B cell (primary cell): ENCODE data around the gene TRH. TPM values are rescaled to one million over a fixed set of nuclear protein-coding genes. Genes with fewer than 3 reads are reported as not detected.

Experiments
- ATAC-seq: fragments of 200-7000 bp; cut with Tn5 transposase; one replicate; pipeline ENCODE4 v1.10.0; 2021; ENCODE audit warnings: low read depth, mild to moderate bottlenecking, moderate number of reproducible peaks, moderate library complexity
- CTCF ChIA-PET: fragments of 350-600 bp; sonication (Branson Sonifier 250); formaldehyde crosslinking; loops from one replicate; lab custom pipeline; 2021; ENCODE audit warnings: antibody characterized with exemption, inconsistent platforms; lab: Charles Lee
- POLR2A ChIA-PET: fragments of 350-600 bp; sonication (Branson Sonifier 250); formaldehyde crosslinking; loops from one replicate; lab custom pipeline; 2021; ENCODE audit warnings: antibody characterized with exemption; lab: Charles Lee
- DNase-seq: peaks from one replicate; pipeline ENCODE4 v3.0.0; 2013
- H2AFZ ChIP-seq: 2 replicates; pipeline ENCODE4 v1.6.1; 2012; ENCODE audit warnings: mild to moderate bottlenecking, low read depth, low read length; ENCODE audit not compliant: insufficient read depth, poor library complexity, severe bottlenecking
- H3K27ac ChIP-seq, 2 donors: 1 replicate in 1 of 2; 2 replicates in 1 of 2; pipeline ENCODE4 v1.5.1; 2012 to 2013; ENCODE audit warnings: low read length in 2 of 2, mild to moderate bottlenecking in 2 of 2, moderate library complexity in 1 of 2
- H3K27me3 ChIP-seq, 4 experiments: fragments of 200-600 bp in 1 of 4; sonication (generic) in 1 of 4; replicated peaks in 1 of 4; 1 replicate in 2 of 4; 2 replicates in 2 of 4; pipeline versions ENCODE4 v1.6.1 to v1.7.0; 2013 to 2016; ENCODE audit warnings: low read length in 3 of 4, mild to moderate bottlenecking in 2 of 4, mixed read lengths in 1 of 4, moderate library complexity in 1 of 4; ENCODE audit not compliant: insufficient read depth in 4 of 4, control insufficient read depth in 3 of 4; ENCODE audit errors: control extremely low read depth in 1 of 4
- H3K36me3 ChIP-seq, 2 experiments: replicated peaks in 1 of 2; 1 replicate in 1 of 2; 2 replicates in 1 of 2; pipeline versions ENCODE4 v1.6.1 to v1.7.1; 2013; ENCODE audit warnings: low read length in 1 of 2; ENCODE audit not compliant: insufficient read depth in 2 of 2, control insufficient read depth in 1 of 2; ENCODE audit errors: control extremely low read depth in 1 of 2, extremely low read depth in 1 of 2
- H3K4me1 ChIP-seq, 2 donors: fragments of 200-600 bp in 1 of 2; sonication (generic) in 1 of 2; 1 replicate in 1 of 2; 2 replicates in 1 of 2; pipeline versions ENCODE4 v1.5.1 to v1.6.1; 2013 to 2017; ENCODE audit warnings: low read length in 2 of 2; ENCODE audit not compliant: control insufficient read depth in 2 of 2, insufficient read depth in 2 of 2
- H3K4me2 ChIP-seq: replicated peaks from 2 replicates; pipeline ENCODE3; 2012; ENCODE audit warnings: mild to moderate bottlenecking, low read depth, low read length; ENCODE audit not compliant: poor library complexity, severe bottlenecking
- H3K4me3 ChIP-seq, 5 experiments: fragments of 200-600 bp in 1 of 5; sonication (generic) in 1 of 5; 1 replicate in 3 of 5; 2 replicates in 2 of 5; pipeline versions ENCODE4 v1.5.1 to v1.7.0; 2011 to 2016; ENCODE audit warnings: low read length in 4 of 5, mild to moderate bottlenecking in 4 of 5, low read depth in 2 of 5, control low read depth in 1 of 5, moderate library complexity in 1 of 5; ENCODE audit not compliant: insufficient read depth in 1 of 5; ENCODE audit errors: control extremely low read depth in 1 of 5, extremely low read depth in 1 of 5
- H3K79me2 ChIP-seq: fragments of 200-600 bp; sonication (generic); one replicate; pipeline ENCODE4 v1.6.0; 2016; ENCODE audit warnings: low read length; ENCODE audit not compliant: control insufficient read depth, insufficient read depth
- H3K9ac ChIP-seq: fragments of 200-600 bp; sonication (generic); 2 replicates; pipeline ENCODE4 v1.6.1; 2017; ENCODE audit warnings: mild to moderate bottlenecking, low read length, moderate library complexity
- H3K9me3 ChIP-seq, 3 donors: one replicate each; pipeline versions ENCODE4 v1.6.1 to v1.7.1; 2013; ENCODE audit warnings: low read length in 2 of 3; ENCODE audit not compliant: control insufficient read depth in 2 of 3, insufficient read depth in 1 of 3; ENCODE audit errors: control extremely low read depth in 1 of 3
- H4K20me1 ChIP-seq: 2 replicates; pipeline ENCODE4 v1.6.0; 2012; ENCODE audit warnings: mild to moderate bottlenecking, low read length; ENCODE audit not compliant: insufficient read depth, control insufficient read depth, poor library complexity, severe bottlenecking
- H3K27ac Mint-ChIP-seq: one replicate; pipeline ENCODE4 v1.8.0; 2021; ENCODE audit warnings: mixed read lengths
- H3K27me3 Mint-ChIP-seq: one replicate; pipeline ENCODE4 v1.8.0; 2021; ENCODE audit warnings: mixed read lengths
- H3K4me1 Mint-ChIP-seq: one replicate; pipeline ENCODE4 v1.8.0; 2021; ENCODE audit warnings: mixed read lengths
- H3K4me3 Mint-ChIP-seq: one replicate; pipeline ENCODE4 v1.8.0; 2021; ENCODE audit warnings: mixed read lengths
- H3K9me3 Mint-ChIP-seq: one replicate; pipeline ENCODE4 v1.8.0; 2022; ENCODE audit warnings: mixed read lengths; ENCODE audit not compliant: insufficient read depth
- EZH2 ChIP-seq: IDR thresholded peaks from 2 replicates; pipeline ENCODE4 v1.6.1; 2012; ENCODE audit warnings: borderline replicate concordance, low read depth, mild to moderate bottlenecking, moderate library complexity, low read length; ENCODE audit not compliant: insufficient read depth, poor library complexity, severe bottlenecking
- WGBS: methylation state at CpG from one replicate; pipeline ENCODE4 v1.1.5; 2013; ENCODE audit warnings: missing lambda C conversion rate; ENCODE audit not compliant: insufficient coverage; 5-methylcytosine and 5-hydroxymethylcytosine counted together
- intact Hi-C: fragments of 100-400 bp; cut with micrococcal nuclease; formaldehyde crosslinking; loops from one replicate; pipeline ENCODE4 v1.10.0; 2022
- polyA plus RNA-seq: library from polyadenylated mRNA; depleted of rRNA; stranded (reverse); fragments of >200 nt; gene quantifications from 2 replicates; pipeline ENCODE4 v1.2.3, GENCODE V29; 2012
- total RNA-seq, 2 donors: library from RNA; stranded (reverse); fragments of 120-200 nt in 1 of 2; gene quantifications; 1 replicate in 1 of 2; 2 replicates in 1 of 2; pipeline versions ENCODE4 v1.2.3 to v1.2.4, GENCODE V29; 2013 to 2022
- TF ChIP-seq, protein P1 (sequence below): fragments of 200-600 bp; IDR thresholded peaks from one replicate; pipeline ENCODE4 v1.8.0; 2022; ENCODE audit warnings: antibody characterized with exemption, mild to moderate bottlenecking

Gene TRH
- total and polyA plus RNA-seq, 2 donors (not counting 1 experiment from before 2014, with no cell fraction given): not detected

DNA sequence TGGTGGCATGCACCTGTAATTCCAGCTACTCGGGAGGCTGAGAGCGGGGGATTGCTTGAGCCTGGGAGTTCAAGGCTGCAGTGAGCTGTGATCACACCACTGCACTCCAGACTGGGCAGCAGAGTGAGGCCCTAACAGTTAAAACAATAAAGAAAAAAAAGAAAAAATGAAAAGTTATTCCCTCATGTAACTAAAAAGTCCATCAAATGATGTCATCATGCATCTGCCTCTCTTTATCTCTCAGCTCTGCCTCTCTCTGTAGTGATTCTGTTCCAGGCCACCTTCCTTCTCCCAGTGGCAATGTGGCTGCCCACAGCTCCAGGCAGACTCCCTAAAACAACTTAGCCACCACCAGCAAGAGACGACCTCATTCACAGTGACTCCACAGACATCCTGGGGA lies 31.5 kb upstream of the TRH start:
- TF ChIP-seq EZH2: no peak
- TF ChIP-seq, protein P1, sequence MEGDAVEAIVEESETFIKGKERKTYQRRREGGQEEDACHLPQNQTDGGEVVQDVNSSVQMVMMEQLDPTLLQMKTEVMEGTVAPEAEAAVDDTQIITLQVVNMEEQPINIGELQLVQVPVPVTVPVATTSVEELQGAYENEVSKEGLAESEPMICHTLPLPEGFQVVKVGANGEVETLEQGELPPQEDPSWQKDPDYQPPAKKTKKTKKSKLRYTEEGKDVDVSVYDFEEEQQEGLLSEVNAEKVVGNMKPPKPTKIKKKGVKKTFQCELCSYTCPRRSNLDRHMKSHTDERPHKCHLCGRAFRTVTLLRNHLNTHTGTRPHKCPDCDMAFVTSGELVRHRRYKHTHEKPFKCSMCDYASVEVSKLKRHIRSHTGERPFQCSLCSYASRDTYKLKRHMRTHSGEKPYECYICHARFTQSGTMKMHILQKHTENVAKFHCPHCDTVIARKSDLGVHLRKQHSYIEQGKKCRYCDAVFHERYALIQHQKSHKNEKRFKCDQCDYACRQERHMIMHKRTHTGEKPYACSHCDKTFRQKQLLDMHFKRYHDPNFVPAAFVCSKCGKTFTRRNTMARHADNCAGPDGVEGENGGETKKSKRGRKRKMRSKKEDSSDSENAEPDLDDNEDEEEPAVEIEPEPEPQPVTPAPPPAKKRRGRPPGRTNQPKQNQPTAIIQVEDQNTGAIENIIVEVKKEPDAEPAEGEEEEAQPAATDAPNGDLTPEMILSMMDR: no peak
- Mint-ChIP-seq H3K9me3 (no peaks in the 10 kb centered on the region), H3K27ac (no peak overlapping the region), H3K4me3 (no peak overlapping the region), H3K4me1 (no peaks in the 10 kb centered on the region), H3K27me3 (peaks cover 19% of the 10 kb centered on the region)
- no peaks in the 10 kb centered on the region for H3K27me3 ChIP-seq
- no peaks in the 10 kb centered on the region for H3K79me2 ChIP-seq
- no peak overlapping the region for H3K4me2 ChIP-seq
- ChIA-PET POLR2A (no interaction called here), CTCF (interaction anchor here (0.9 to 2.6 kb wide), 13 partner anchors 10 to 560 kb away, joined by 3 to 17 read pairs (median 4); partner anchors contain the start of gene TRH)
- no peak for DNase-seq
- intact Hi-C loops: loop anchor here (2.0 kb wide), 2 partner anchors 60 to 164 kb away; no protein-coding TSS in a partner anchor
- H3K9ac ChIP-seq: no peak overlapping the region
- no peaks in the 10 kb centered on the region for H3K36me3 ChIP-seq
- H4K20me1 ChIP-seq: no peaks in the 10 kb centered on the region
- no peak overlapping the region for H3K27ac ChIP-seq
- H3K4me3 ChIP-seq: no peak overlapping the region
- ATAC-seq: no peak
- peaks cover 0 to 2% (median 2%) of the 10 kb centered on the region in 3 donors for H3K9me3 ChIP-seq
- 88% methylated on average over 1 of the region's 3 CpGs for WGBS
- H2AFZ ChIP-seq: no peak overlapping the region
- H3K4me1 ChIP-seq: no peaks in the 10 kb centered on the region

DNA sequence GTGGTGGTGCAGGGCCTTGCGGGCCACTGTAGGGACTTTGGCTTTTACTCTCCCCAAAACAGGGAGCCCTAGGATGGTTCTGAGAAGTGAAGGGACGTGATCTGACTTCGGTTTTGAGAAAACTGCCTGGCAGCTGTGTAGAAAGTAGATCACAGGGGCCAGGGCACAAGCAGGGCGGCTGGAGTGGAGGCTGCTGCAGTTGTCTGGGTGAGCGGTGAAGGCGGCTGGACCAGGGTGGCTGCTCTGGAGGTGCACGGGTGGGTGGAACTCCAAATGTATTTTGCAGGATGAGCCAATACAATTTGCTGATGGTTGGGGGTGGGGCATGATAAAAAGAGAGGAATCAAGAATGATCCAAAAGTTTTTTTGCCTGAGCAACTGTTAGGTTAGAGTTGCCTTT lies 29.8 kb upstream of the TRH start:
- WGBS: 97% methylated on average over 6 of the region's 7 CpGs
- Histone ChIP-seq H4K20me1 (no peaks in the 10 kb centered on the region), H3K9ac (no peak overlapping the region), H3K4me3 (no peak overlapping the region), H3K79me2 (no peaks in the 10 kb centered on the region), H3K9me3 (peaks cover 0 to 2% (median 2%) of the 10 kb centered on the region in 3 donors), H3K4me1 (no peaks in the 10 kb centered on the region), H2AFZ (no peak overlapping the region), H3K36me3 (no peaks in the 10 kb centered on the region), H3K27ac (no peak overlapping the region), H3K4me2 (no peak overlapping the region), H3K27me3 (no peaks in the 10 kb centered on the region)
- DNase-seq (no peak), ATAC-seq (no peak)
- no peak for TF ChIP-seq EZH2
- TF ChIP-seq, protein P1: no peak
- Mint-ChIP-seq H3K4me3 (no peak overlapping the region), H3K9me3 (no peaks in the 10 kb centered on the region), H3K27me3 (peaks cover 20% of the 10 kb centered on the region), H3K27ac (no peak overlapping the region), H3K4me1 (no peaks in the 10 kb centered on the region)
- POLR2A ChIA-PET: no interaction called here
- intact Hi-C loops: no loop called here
- CTCF ChIA-PET: interaction anchor here (1.6 kb wide), 1 partner anchor 161 kb away, joined by 5 read pairs; no protein-coding TSS in a partner anchor
